Astrocyte of the cerebellum (primary cell): ENCODE results near the gene AKAP10.
A peak's percentile ranks its signal among the peaks of the same experiment; 100 is the strongest.
"Not testable (repeated sequence)": the region's sequence is repeated elsewhere in the genome, so short reads cannot be mapped to it uniquely, and the experiment has no call there.

Experiments used
- DNase-seq: peaks from one replicate; pipeline ENCODE4 v3.0.0-alpha.2; 2011; ENCODE audit warnings: low read depth
- H3K4me3 ChIP-seq: 2 replicates; pipeline ENCODE4 v1.5.1; 2011; ENCODE audit warnings: mild to moderate bottlenecking, low read depth, low read length, moderate library complexity
- in situ Hi-C: cut with HindIII; loops from 2 replicates; pipeline ENCODE4 v1.10.0; 2017; ENCODE audit warnings: low sequenced_read_pairs
- TF ChIP-seq, protein P1 (sequence below): IDR thresholded peaks from 2 replicates; pipeline ENCODE4 v1.5.1; 2012; ENCODE audit warnings: low read length, low read depth, moderate library complexity, mild to moderate bottlenecking; ENCODE audit errors: missing control alignments

The AKAP10 gene

GRCh38 chr17:19978805-19979211 lies 1.2 kb upstream of the AKAP10 start:
- in situ Hi-C loops = no loop called here
- no peak for DNase-seq
- TF ChIP-seq, protein P1, sequence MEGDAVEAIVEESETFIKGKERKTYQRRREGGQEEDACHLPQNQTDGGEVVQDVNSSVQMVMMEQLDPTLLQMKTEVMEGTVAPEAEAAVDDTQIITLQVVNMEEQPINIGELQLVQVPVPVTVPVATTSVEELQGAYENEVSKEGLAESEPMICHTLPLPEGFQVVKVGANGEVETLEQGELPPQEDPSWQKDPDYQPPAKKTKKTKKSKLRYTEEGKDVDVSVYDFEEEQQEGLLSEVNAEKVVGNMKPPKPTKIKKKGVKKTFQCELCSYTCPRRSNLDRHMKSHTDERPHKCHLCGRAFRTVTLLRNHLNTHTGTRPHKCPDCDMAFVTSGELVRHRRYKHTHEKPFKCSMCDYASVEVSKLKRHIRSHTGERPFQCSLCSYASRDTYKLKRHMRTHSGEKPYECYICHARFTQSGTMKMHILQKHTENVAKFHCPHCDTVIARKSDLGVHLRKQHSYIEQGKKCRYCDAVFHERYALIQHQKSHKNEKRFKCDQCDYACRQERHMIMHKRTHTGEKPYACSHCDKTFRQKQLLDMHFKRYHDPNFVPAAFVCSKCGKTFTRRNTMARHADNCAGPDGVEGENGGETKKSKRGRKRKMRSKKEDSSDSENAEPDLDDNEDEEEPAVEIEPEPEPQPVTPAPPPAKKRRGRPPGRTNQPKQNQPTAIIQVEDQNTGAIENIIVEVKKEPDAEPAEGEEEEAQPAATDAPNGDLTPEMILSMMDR = no peak
- no peak overlapping the region for H3K4me3 ChIP-seq

DNA sequence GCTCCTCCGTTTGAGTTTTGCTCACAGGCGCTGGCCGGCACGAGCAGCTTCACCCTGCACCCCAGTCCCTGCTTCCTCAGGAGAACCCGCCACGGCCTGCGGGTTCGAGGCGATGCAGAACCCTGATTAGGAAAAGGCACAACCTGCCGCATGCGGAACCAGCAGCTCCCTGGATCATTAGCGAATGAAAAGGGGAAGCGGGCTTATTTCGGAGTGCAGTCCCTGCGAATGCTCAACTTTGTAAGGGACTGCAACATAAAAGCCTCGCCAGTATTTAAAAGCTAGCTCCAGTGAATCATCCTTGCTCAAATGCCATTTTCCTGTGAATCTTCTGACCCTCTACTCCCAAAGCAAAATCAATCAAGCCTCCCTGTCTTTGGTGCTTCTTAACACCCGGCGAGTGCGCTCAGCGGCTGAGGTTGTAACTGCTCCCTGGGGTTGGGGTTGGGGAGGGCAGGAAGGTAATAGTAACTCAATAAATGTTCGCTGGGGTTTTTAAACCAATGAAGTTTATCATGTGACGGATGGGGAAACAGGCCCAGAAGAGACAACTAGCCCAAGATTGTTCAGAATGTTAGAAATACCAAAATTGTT lies 678 bp upstream of the AKAP10 start:
- no peak for DNase-seq
- in situ Hi-C loops = no loop called here

GRCh38 chr17:19975601-19976000 lies 2.0 kb downstream of the AKAP10 start:
- no peak overlapping the region for H3K4me3 ChIP-seq
- TF ChIP-seq, protein P1 = no peak

More for the DNA sequence above, 678 bp upstream of the AKAP10 start:
- H3K4me3 ChIP-seq = peak overlapping the region; percentile 74
- TF ChIP-seq, protein P1 = no peak

GRCh38 chr17:19973156-19973555 lies 4.5 kb downstream of the AKAP10 start:
- H3K4me3 ChIP-seq = no peak overlapping the region
- DNase-seq = no peak
- in situ Hi-C loops = no loop called here
- TF ChIP-seq, protein P1 = no peak

More at GRCh38 chr17:19975601-19976000, 2.0 kb downstream of the AKAP10 start:
- DNase-seq = no peak
- in situ Hi-C loops = no loop called here

GRCh38 chr17:19962954-19963353 lies 14.7 kb downstream of the AKAP10 start:
- in situ Hi-C loops, H3K4me3 ChIP-seq, DNase-seq: not testable (repeated sequence)

DNA sequence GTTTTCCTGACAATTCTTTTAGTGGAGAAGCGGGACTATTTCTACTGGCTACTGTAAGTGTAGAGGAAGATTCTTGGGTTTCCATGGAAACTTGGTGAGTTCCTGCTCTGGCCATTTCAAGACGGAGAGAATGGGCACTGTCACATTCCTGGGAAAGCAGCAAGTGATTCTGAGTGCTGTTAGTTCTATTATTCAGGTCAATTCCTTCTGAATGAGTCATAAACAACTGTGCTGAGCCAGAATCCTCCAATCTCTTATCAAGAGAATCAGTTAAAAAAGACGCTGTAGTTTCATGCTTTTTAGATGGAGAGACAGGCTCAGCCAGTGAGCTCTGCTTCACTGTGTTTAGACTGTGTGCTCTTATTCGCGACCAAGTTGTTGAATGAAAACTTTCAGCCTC lies 19.6 kb downstream of the AKAP10 start:
- no peak overlapping the region for H3K4me3 ChIP-seq
- in situ Hi-C loops = no loop called here
- TF ChIP-seq, protein P1 = no peak
- peak; percentile 88 for DNase-seq

DNA sequence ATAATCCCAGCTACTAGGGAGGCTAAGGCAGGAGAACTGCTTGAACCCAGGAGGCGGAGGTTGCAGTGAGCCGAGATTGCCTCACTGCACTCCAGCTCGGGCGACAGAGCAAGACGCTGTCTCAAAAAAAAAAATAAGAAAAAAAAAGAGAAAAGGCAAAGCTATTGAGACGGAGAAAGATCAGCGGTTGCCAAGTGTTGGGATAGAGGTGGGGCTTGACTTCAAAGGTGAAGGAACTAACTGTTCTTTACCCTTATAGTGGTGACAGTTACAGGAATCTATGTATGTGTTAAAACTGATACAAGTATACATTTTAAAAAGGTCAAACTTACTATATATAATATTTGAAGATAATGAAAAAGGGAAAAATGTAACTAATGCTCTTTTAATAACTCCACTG lies 22.5 kb downstream of the AKAP10 start:
- TF ChIP-seq, protein P1 = no peak
- no peak for DNase-seq
- in situ Hi-C loops = no loop called here
- no peak overlapping the region for H3K4me3 ChIP-seq

GRCh38 chr17:19951411-19951810 lies 26.2 kb downstream of the AKAP10 start:
- DNase-seq, H3K4me3 ChIP-seq, in situ Hi-C loops: not testable (repeated sequence)

DNA sequence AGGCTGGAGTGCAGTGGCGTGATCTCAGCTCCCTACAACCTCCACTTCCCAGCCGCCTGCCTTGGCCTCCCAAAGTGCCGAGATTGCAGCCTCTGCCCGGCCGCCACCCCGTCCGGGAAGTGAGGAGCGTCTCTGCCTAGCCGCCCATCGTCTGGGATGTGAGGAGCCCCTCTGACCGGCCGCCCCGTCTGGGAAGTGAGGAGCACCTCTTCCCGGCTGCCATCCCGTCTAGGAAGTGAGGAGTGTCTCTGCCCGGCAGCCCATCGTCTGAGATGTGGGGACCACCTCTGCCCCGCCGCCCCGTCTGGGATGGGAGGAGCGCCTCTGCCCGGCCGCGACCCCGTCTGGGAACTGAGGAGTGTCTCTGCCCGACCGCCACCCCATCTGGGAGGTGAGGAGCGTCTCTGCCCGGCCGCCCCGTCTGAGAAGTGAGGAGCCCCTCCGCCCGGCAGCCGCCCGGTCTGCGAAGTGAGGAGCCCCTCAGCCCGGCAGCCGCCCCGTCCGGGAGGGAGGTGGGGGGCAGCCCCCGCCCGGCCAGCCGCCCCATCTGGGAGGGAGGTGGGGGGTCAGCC lies 26.9 kb downstream of the AKAP10 start:
- H3K4me3 ChIP-seq, in situ Hi-C loops, DNase-seq: not testable (repeated sequence)
